PC-3 (cell line): Measurements from ENCODE around the gene PFKFB2.

Source experiments
- CTCF ChIP-seq: fragments of 300-600 bp; sonication (generic); conservative IDR thresholded peaks from 2 replicates; pipeline ENCODE4 v1.5.1; 2017; ENCODE audit warnings: antibody characterized with exemption, low read depth, mild to moderate bottlenecking, low read length
- EZH2 ChIP-seq: fragments of 300-600 bp; sonication (generic); IDR thresholded peaks from one replicate; pipeline ENCODE4 v1.6.1; 2017; ENCODE audit warnings: antibody characterized with exemption, mild to moderate bottlenecking, low read length; ENCODE audit not compliant: unreplicated experiment
- EZH2phosphoT487 ChIP-seq: fragments of 300-600 bp; sonication (generic); IDR thresholded peaks from 2 replicates; pipeline ENCODE4 v1.6.1; 2018; ENCODE audit warnings: mild to moderate bottlenecking, antibody characterized with exemption, low read length, borderline replicate concordance

- TF ChIP-seq EZH2 (no peak), CTCF (peak; percentile 35; the same call in 1 of the 2 replicates), EZH2phosphoT487 (no peak)
Measured at GRCh38 chr1:207052911-207053769, at the start of gene PFKFB2.
